RWPE2 (cell line): ENCODE data around the gene C2CD3.

Source experiments
- ATAC-seq: fragments of 200-7000 bp; cut with Tn5 transposase; 3 replicates; pipeline ENCODE4 v1.9.1; 2021; ENCODE audit warnings: low read depth
- DNase-seq: peaks from one replicate; pipeline ENCODE4 v3.0.0-alpha.2; 2020; ENCODE audit warnings: low spot score
- H3K27ac ChIP-seq: fragments of 450-650 bp; 2 replicates; pipeline ENCODE4 v1.5.1; 2017; ENCODE audit warnings: mild to moderate bottlenecking; ENCODE audit not compliant: poor library complexity, severe bottlenecking
- H3K27me3 ChIP-seq: fragments of 250-450 bp; sonication (Bioruptor Pico); 2 replicates; pipeline ENCODE4 v1.5.1; 2021; ENCODE audit warnings: mild to moderate bottlenecking, moderate library complexity; ENCODE audit not compliant: insufficient read depth, poor library complexity, severe bottlenecking
- H3K36me3 ChIP-seq: fragments of 250-450 bp; sonication (Bioruptor Pico); 2 replicates; pipeline ENCODE4 v1.5.1; 2020; ENCODE audit warnings: low read depth, mild to moderate bottlenecking, moderate library complexity
- H3K4me1 ChIP-seq: fragments of 250-450 bp; sonication (Bioruptor Pico); 2 replicates; pipeline ENCODE4 v1.5.1; 2021; ENCODE audit warnings: mild to moderate bottlenecking, moderate library complexity; ENCODE audit not compliant: insufficient read depth, poor library complexity, severe bottlenecking
- H3K4me3 ChIP-seq: fragments of 250-450 bp; sonication (Bioruptor Pico); 2 replicates; pipeline ENCODE4 v1.5.1; 2021; ENCODE audit warnings: mild to moderate bottlenecking, moderate library complexity; ENCODE audit not compliant: severe bottlenecking
- H3K9me3 ChIP-seq: fragments of 250-450 bp; sonication (Bioruptor Pico); 2 replicates; pipeline ENCODE4 v1.5.1; 2021; ENCODE audit warnings: mild to moderate bottlenecking, moderate library complexity; ENCODE audit not compliant: severe bottlenecking
- CTCF ChIP-seq: fragments of 450-650 bp; IDR thresholded peaks from one replicate; pipeline ENCODE4 v1.5.1; 2017; ENCODE audit warnings: mild to moderate bottlenecking, moderate library complexity; ENCODE audit not compliant: poor library complexity, severe bottlenecking

C2CD3 gene

GRCh38 chr11:73974604-73975478, 196.0 kb downstream of the C2CD3 start:
- ATAC-seq (no peak), DNase-seq (no peak)
- TF ChIP-seq CTCF = no peak
- Histone ChIP-seq H3K9me3 (no peaks in the 10 kb centered on the region), H3K27me3 (no peaks in the 10 kb centered on the region), H3K27ac (no peak overlapping the region), H3K4me1 (peaks cover under 1% of the 10 kb centered on the region), H3K36me3 (no peaks in the 10 kb centered on the region), H3K4me3 (no peak overlapping the region)

GRCh38 chr11:73972620-73973449, 198.0 kb downstream of the C2CD3 start:
- Histone ChIP-seq H3K9me3 (no peaks in the 10 kb centered on the region), H3K27me3 (no peaks in the 10 kb centered on the region), H3K27ac (no peak overlapping the region), H3K4me3 (no peak overlapping the region), H3K36me3 (no peaks in the 10 kb centered on the region), H3K4me1 (no peaks in the 10 kb centered on the region)
- ATAC-seq = no peak
- no peak for TF ChIP-seq CTCF
- DNase-seq = no peak

GRCh38 chr11:73972187-73972586, 198.6 kb downstream of the C2CD3 start:
- no peak for ATAC-seq
- H3K4me1 ChIP-seq = no peaks in the 10 kb centered on the region
- no peak overlapping the region for H3K27ac ChIP-seq
- no peaks in the 10 kb centered on the region for H3K9me3 ChIP-seq
- no peaks in the 10 kb centered on the region for H3K36me3 ChIP-seq
- H3K27me3 ChIP-seq = no peaks in the 10 kb centered on the region
- TF ChIP-seq CTCF = no peak
- no peak for DNase-seq
- no peak overlapping the region for H3K4me3 ChIP-seq

GRCh38 chr11:73971175-73971719, 199.6 kb downstream of the C2CD3 start:
- ATAC-seq (no peak), DNase-seq (no peak)
- Histone ChIP-seq H3K4me3 (no peak overlapping the region), H3K4me1 (no peaks in the 10 kb centered on the region), H3K27me3 (no peaks in the 10 kb centered on the region), H3K27ac (no peak overlapping the region), H3K9me3 (no peaks in the 10 kb centered on the region), H3K36me3 (no peaks in the 10 kb centered on the region)
- no peak for TF ChIP-seq CTCF
